Activated T-cell treated with anti-CD3 and anti-CD28 coated beads, Interleukin-2, amount 50 U/mL, for 1 hour (primary cell): ENCODE data around the gene RYR1.

Experiments
- DNase-seq: peaks from one replicate; pipeline ENCODE4 v3.0.0-alpha.2; 2020

Gene RYR1

DNA sequence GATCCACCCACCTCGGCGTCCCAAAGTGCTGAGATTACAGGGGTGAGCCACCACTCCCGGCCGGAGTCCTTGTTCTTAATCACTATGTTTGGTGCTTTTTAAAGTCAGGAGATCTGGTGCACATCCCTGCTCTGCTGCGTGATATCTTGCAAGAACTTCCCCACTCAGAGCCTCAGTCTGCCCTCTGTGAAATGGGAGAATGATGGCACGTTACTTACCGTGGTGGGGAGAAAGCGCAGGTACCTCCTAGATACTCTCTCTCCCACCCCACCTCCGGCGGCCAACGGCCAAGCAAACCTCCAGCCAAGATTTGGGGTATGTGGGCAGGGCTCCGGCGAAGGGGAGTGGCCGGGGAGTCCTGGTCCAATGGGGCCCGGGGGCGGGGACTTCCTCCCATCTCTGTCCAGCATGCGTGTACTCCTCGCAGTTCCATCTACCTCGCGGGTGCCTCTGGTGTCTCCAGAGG, at the start of gene RYR1:
RYR1 (plus strand) TSS at position 424 of the 466 bp plus-strand sequence. CDS start 139 bp downstream, outside the sequence.
- peak; percentile 31 for DNase-seq

DNA sequence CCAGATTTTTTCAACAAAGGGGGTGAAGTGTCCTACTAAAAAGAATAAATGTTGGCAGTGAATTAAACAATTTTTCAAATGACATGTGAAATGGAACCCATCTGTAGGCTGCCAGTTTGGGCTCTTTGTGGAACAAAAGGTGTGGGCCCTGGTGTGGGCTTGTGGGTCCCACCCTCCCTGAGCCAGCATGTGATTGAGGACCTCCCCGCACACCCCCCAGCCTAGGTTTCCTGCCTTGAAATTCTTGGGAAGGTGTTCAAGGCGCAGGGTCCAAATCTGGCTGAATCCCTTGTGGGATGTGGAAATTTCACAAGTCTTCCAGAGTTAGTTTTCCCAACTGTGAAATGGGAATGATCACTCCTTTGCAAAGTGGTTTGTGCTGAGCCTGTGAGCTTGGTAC, 49.7 kb upstream of the RYR1 start:
- no peak for DNase-seq

DNA sequence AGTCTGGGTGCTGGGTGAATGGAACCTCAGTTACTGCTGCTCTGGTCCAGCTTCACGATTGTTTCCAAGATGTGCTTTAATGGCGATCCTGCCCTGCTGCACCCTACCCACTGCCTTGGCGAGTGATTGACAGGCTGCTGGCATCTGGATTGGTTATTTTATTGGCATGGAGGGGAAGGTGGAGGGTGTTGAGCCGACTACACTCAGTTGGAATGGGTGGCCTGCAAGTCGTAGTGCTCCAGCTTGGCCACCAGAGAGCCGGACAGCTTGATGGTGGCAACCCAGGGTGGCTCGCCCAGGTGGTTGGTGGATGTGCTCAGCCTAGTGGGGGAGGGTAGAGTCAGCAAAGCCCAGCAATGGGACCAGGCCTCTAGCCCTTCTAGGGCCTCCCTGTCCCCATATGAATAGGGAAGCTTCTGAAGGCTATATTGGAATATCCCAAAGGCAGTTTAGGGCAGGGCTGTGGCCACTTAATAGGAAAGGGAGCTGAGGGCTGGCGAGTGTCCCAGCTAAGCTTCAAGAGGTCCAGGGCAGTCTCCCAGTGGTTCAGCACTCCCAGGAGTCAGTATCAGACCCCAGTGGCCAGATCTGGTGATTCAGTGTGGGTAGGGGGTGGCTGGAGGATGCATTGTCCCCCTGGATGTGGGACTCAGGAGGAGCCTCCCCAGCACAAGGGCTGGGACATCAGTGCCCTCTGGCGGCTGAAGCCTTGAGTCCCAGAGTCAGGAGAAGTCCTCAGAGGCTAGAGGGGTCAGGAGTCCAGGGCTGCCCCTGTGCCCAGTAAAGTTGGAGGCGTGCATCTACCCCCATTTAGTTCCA, 49.1 kb upstream of the RYR1 start:
- DNase-seq = no peak

DNA sequence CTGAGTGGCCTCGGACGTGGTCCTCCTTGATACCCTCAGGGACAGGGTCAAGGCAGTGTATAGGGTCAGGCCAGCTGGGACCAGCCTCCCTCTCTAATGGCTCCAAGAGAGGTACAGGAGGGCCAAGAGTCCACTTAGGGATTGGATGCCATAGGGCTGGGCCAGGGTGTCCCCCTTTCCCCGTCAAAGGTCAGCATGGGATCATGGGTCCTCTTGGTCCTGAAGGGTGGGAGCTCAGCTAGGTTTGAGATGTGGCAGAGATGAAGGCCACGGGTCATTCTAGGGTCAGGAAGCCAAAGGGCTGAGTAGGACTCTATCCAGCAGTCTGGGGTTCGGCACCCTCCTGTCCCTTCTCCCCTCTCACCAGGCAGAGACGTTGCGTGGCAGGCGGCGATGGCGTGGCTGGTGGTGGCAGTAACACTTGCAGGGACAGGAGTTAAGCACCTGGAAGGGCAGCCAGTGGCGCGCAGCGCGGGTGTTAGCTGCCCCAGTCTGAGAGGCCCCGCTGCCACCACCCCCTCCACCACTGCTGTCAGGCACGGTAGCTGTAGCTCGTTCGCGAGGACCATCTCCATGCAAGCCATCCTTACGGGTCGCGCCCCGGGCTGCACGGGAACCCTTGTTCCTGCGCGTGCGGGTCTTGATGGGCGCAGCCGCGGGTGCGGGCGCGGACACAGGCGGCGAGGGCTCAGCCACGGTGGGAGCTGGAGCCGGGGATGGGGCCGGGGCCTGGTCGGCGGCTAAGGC, 48.3 kb upstream of the RYR1 start:
- DNase-seq = no peak

DNA sequence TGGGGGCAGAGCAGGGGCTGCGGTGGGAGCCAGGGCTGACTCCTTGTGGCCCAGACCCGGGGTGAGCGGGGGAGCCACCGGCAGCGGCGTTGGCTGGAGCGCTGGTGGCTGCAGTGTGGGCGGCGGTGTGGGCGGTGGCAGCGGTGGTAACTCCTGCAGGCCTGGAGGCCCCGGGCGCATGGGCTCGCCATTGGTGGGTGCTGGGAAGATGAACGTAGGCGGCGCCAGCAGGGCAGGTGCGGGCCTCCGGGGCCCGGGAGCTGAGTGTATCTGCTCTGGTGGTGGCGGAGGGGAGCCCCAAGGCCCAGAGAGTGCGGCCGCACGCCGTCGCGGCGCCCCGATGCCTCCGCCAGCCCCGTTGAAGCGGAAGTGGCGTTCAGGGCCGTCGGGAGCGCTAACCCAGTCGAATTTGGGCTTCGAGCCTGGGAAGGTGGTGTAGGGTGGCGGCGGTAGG, 47.7 kb upstream of the RYR1 start:
- no peak for DNase-seq

DNA sequence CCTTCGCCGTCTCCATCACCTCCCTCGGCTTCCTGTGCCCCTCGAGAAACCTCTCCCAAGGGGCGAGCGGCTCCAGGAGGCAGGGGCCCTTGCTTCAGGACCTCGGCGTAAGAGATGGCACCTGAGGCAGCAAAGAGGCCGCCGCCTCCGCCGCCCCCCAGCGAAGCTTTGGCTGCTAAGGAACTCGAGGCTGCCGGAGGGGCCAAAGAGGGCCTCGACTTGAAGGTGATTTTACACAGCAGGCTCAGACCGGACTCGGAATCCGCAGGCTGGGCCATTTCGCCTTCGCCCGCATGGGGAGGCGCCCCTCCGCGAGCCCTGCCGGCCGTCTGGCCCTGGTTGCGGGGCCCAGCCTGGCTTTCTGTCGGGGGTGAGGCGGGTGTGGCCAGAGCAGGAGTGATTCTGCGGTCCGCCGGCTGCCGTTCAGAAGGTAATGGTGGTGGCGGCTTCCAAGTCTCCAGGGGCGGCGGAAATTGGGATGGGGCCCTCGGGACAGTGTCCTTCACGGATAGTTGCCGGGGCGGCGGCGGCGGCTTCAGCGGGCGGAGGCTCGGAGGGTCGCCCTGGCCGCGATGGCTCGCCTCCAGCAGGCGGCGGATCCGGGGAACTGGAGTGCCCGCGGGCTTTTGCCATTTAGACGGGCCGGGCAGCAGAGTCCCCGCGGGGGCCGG, 47.1 kb upstream of the RYR1 start:
- DNase-seq = no peak

DNA sequence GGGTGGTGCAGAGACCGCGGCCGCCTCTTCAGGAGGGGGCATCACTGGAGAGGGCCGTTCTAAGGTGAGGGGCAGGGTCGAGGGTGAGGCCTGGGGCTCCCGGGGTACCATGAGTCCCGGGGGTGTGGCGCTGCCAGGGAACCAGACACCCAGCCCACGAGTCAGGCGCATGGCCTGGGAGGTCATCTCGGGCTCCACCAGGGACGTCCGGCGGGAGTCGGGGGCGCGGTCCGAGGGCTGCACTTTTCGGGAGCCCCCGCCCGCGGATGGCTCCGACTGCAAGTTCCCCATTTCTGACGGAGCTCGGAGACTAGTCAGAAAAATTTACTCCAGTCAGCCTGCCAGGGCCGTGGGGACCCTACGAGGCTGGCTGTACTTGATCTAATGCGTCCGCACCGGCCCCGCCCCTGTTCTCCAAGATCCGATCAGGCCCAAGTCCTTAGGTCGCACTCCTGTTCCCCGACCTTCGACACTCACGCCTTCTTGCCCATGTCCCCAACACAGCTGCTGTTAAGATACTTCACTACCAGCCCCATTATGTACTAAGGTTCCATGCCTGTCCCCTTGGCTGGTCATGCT, 46.4 kb upstream of the RYR1 start:
- DNase-seq = no peak

DNA sequence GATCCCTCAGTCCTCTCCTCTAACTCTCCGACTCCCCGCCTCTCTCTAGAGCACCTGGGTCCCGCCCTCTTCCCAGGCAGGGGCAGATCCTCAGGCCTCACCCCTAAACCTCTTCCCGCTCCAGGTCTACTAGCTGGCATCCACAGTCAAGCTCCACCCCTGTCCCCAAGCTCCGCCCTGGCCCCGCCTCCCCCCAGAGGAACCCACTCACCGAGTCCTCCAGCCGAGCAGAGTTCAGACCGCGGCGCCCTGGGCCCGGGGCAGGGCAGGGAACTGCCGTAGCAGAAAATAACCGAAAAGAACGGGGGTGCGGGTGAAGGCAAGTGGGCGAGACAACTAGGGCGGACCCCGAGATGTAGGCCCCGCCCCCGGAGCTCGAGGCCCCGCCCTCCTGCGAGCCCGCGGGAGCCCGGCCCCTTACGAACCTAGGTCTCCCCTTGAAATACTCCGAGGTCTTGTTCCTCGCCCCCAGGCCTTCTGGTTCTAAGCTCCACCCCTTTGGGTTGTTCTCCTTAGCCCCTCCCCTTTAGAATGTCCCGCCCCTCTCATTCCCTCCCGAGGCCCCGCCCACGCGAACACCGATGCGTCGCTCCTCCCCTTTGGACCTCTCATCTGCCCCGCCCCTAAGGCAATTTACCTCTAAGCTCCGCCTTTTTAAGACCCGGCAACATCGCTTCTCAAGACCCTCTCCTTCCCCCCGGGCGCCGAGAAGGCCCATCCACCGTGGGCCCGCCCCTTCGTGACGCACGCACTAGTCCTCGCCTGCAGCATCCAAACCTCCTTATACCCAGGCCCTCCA, 45.7 kb upstream of the RYR1 start, which contains the start of gene GGN:
GGN (minus strand) TSS at position 485 of the 799 bp plus-strand sequence. CDS start 773 bp downstream, outside the sequence.
- peak; percentile 82 for DNase-seq

DNA sequence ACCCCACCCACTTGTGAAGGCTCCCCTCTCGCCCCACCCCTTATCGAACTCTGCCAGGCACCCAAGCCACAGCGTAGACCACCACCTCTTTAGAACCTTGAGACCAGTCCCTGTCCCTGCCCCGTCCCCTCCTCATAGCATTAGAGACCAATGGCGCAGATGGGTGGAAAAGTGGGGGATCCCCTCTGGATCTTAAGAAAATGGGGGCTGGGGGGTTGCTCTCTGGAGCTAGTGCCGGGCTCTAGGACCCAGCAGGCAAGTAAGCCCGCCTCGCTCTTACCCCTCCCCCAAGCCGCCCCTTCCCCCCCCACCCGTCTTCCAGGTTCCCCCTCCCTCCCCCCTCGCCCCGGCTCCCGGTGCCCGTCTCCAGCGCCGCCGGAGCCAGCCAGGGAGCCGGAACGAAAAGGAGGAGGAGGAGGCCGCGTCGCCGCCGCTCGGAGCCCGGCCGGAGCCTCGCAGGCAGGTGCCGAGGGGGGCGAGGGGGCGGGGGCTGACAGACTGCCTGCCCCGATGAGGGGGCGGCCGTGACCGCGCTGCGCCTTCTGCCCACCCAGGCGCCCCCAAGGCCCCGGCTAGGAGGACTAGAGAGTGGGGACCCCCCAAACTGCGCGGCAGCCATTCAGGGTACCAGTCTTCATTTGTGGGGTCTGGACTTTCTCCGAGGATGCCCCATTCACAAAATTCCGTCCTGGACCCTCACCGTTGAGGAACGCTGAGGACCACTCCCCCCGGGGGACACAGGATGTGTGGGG, 45.0 kb upstream of the RYR1 start, which contains the start of gene SPRED3:
SPRED3 (plus strand) TSS at position 349 of the 752 bp plus-strand sequence. CDS start 1,606 bp downstream, outside the sequence.
- DNase-seq = no peak

DNA sequence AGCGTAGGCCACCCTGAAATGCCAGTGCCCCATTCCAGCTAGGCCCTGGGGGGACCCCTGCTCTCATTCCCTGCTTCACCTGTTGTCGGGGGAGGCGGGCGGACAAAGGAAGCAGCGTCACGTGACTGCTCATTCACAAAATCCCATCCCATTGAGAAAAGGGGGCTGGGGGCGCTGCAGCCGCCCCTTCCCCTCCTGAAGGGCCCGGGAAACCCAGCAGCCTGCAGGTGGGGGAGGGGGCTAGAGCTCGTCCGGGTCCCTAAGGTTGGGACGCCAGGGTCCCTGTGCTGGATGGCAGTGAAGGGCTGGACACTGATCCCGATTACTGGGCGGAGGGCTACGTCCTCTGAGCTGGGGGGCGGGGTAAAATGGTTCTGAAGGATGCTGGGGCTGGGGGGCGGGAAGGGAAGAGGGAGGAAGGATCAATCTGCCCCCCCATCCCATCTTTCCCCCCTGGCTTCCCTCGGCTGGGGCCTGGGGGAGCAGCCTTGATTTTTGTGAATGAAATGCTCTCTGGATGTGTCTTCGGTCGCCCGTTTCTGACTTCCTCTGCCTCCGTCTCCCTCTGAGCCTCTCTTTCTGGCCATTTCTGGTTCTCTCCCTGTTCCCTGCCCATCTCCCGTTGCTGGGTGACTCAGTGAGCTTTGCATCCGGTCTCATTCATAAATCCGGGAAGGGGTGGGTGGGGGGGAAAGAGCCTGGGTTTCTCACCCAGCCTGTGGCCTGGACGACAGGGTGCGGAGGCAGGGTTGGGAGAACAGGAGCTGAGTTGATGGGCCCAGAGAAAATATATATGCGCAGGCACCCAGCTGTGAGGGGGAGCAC, 44.2 kb upstream of the RYR1 start:
- no peak for DNase-seq

DNA sequence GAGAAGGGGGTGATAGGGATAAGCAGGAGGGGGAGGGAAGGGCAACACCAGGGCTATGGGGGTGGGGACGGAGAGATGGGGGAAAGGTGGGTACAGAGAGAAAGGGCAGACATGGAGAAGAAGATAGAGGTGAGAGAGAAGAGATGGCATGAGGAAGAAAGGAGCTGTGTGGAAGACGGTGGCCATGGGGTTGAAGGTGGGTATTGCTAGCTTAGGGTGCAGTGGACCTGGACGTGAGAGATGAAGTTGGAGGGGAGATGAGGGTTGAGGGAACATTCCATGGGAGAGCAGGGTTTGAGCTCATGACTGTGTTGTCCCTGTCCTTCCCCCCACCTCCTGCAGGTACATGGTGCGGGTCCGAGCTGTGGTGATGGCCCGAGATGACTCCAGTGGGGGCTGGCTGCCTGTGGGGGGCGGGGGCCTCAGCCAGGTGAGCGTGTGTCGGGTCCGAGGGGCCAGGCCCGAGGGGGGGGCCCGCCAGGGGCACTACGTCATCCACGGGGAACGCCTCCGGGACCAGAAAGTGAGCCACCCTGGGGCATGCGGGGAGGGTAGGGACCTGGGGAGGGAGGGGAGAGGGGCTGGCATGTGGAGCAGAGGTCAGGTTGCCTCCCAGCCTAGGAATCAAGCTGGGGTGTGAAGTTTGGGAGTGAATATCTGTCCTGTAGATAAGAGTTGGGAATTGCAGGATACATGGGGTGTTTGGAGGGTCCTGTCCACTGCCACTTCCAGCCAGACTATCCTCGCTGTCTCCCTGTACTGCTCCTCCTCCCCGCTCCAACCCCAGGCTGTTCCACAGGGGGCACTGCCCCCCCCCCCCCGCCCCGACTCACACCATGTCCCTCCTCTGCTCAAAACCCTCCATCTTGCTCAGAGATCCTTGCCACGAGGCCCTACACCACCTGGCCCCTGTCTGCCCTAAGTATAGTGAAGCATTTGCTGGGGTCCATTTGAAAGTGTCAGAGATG, 43.2 kb upstream of the RYR1 start:
- no peak for DNase-seq

DNA sequence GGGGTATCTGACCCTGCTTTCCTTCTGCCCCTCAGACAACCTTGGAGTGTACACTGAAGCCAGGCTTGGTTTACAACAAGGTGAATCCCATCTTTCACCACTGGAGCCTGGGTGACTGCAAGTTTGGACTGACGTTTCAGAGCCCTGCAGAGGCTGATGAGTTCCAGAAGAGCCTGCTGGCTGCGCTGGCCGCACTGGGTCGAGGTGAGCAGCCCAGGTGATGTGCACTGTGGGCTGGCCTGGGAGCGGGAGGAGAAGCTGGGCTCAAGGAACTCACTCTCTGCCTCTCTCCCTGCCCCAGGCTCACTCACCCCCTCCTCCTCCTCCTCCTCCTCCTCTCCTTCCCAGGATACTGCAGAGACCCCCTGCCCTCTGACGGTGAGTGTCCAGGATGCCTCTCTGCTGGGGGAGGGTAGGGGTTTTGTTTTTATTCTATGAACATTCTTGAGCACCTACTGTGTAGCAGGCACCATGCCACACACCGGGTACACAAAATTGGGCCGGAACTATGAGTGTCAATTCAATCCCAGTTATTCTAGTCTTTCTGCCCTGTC, 41.5 kb upstream of the RYR1 start:
- DNase-seq = no peak

DNA sequence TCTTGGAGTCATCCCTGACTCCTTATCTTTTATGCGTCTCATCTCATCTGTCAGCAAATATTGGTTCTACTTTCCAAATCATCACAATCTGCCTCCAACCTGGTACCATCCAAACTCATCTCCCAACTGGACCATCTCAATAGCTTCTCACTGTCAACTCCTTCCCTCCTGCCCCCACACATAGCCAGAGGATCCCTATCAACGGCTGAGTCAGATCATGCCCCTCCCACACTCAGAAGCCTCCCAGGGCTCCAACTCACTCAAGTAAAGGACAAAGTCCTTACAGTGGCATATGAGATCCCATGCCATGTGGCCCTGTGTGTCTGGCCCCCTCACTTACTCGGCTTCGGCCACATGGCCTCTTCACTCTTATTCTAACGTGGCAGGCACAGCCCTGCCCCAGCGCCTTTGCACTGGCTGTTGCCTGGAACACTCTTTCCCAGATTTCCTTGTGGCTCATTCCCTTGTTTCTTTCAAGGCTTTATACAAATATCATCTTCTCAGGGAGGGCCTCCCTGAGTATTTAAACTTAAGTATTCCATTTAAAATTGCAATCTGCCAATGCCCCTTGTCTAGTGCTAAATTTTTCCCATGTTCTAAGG, 40.7 kb upstream of the RYR1 start:
- DNase-seq = no peak

DNA sequence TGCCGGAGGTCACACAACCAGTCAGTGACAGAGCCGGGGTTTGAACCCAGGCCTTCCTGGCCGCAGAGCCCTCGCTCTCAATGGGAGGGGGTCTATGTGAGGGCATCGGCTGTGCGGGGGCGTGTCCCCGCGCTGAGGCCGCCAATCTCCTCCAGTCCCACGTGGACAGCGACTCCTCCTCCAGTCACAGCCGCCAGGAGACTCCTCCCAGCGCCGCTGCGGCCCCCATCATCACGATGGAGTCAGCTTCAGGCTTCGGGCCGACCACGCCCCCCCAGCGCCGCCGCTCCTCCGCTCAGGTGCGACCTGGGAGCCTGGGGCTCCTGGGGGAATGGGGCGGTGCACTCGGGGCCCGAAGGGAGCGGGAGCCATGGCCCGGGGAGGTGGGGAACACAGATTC, 39.0 kb upstream of the RYR1 start:
- DNase-seq = peak; percentile 68

DNA sequence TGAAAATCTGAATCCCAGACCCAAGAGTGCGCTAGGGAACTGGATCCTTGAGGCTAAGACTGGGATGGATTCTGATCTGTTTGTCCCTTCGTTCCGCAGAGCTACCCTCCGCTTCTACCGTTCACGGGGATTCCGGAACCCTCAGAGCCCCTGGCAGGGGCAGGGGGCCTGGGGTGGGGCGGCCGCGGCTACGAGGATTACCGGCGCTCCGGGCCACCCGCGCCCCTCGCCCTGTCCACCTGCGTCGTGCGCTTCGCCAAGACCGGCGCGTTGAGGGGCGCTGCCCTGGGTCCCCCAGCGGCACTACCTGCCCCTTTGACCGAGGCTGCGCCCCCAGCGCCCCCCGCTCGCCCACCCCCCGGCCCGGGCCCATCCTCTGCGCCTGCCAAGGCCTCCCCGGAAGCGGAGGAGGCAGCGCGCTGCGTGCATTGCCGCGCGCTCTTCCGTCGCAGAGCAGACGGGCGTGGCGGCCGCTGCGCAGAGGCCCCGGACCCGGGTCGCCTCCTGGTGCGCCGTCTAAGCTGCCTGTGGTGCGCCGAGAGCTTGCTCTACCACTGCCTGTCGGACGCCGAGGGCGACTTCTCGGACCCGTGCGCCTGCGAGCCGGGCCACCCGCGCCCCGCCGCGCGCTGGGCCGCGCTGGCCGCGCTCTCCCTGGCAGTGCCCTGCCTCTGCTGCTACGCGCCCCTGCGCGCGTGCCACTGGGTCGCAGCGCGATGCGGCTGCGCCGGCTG, 37.9 kb upstream of the RYR1 start:
- DNase-seq = peak; percentile 60

DNA sequence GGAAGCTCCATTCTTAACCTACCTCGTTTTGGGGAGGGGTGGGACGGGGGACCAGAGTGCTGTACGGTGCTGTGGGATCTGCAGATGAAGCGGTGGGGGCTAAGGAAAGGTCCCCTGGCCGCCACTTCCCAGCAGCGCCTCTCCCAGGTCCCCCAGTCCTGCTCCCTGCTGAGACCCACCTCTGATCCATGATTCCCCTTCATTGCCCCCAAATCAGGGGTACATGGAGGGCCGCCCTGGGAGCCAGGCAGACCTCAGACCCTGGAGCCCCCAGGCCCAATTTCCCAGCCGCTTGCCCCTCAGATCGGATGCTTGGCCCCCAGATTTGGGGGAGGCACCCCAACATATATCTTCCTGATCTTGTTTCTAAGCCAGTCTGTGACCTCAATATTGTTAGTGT, 34.4 kb upstream of the RYR1 start:
- no peak for DNase-seq

DNA sequence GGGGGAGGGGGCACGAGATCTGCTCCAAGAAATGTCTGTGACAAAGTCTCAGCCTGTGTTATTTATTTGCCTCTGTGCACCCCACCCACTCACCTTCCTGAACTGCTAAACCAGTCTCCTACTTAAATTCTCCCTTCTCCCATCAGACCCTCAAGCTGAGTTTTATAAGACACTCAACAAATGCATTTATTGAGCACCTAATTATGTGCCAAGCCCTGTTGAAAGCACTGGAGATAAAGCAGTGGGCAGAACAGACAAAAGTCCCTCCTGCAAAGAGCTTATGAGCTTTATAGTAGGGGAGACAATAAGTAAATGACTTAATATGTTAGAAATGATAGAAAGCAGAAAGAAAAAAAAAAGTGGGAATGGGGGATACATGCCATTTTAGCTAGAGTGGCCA, 34.0 kb upstream of the RYR1 start:
- no peak for DNase-seq

DNA sequence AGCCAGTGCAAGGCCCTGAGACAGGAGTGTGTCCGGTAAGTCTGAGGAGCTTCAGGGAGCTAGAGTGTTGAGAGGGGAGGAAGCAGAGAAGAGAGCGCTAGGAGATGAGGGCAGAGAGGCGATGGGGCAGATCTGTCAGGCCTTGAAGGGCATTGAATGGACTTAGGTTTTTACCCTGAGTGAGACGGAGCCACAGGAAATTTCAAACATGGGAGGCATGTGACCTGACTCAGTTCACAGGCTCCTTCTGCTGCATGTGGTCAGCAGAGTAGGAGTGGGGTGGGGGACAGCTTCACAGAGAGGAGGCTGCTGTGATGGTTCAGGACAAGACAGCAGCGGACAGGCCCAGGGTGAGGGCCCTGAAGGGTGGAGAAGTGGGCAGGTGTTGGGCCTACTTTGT, 33.1 kb upstream of the RYR1 start:
- DNase-seq = no peak
